HG02885 (cell line): ENCODE results near the gene BRICD5.
"Not testable (repeated sequence)": the region's sequence is repeated elsewhere in the genome, so short reads cannot be mapped to it uniquely, and the experiment has no call there.

Experiments used
- ATAC-seq: cut with Tn5 transposase; IDR thresholded peaks from one replicate; pipeline ENCODE4 v1.9.1; 2021; ENCODE audit warnings: mild to moderate bottlenecking; ENCODE audit not compliant: unreplicated experiment, poor library complexity

The BRICD5 gene

GRCh38 chr16:2204416-2205103 lies 6.1 kb downstream of the BRICD5 start:
- ATAC-seq, result no peak

- ATAC-seq, result not testable (repeated sequence)
Measured at GRCh38 chr16:2203119-2203688, 7.5 kb downstream of the BRICD5 start.

- no peak for ATAC-seq
Measured at GRCh38 chr16:2200313-2200712, 10.3 kb downstream of the BRICD5 start.

- no peak for ATAC-seq
Measured at GRCh38 chr16:2199621-2200139, 11.0 kb downstream of the BRICD5 start.

- no peak for ATAC-seq
Measured at GRCh38 chr16:2199095-2199494, 11.6 kb downstream of the BRICD5 start.

GRCh38 chr16:2198283-2198682 lies 12.4 kb downstream of the BRICD5 start:
- ATAC-seq, result no peak

GRCh38 chr16:2197765-2198164 lies 12.9 kb downstream of the BRICD5 start:
- ATAC-seq, result no peak

GRCh38 chr16:2196981-2197511 lies 13.6 kb downstream of the BRICD5 start:
- ATAC-seq, result no peak

GRCh38 chr16:2196162-2196980 lies 14.3 kb downstream of the BRICD5 start, which contains the start of gene CASKIN1:
TSS of gene CASKIN1 (minus strand) at chr16:2196605. CDS start at chr16:2196432, 173 bp downstream.
- ATAC-seq, result no peak

GRCh38 chr16:2195322-2196161 lies 15.1 kb downstream of the BRICD5 start:
- no peak for ATAC-seq

GRCh38 chr16:2194852-2195321 lies 15.8 kb downstream of the BRICD5 start:
- no peak for ATAC-seq

- ATAC-seq, result no peak
Measured at GRCh38 chr16:2194166-2194834, 16.4 kb downstream of the BRICD5 start.

GRCh38 chr16:2191446-2191706 lies 19.3 kb downstream of the BRICD5 start:
- no peak for ATAC-seq

GRCh38 chr16:2190659-2191445 lies 19.8 kb downstream of the BRICD5 start:
- no peak for ATAC-seq

GRCh38 chr16:2190002-2190658 lies 20.5 kb downstream of the BRICD5 start:
- ATAC-seq, result no peak

GRCh38 chr16:2189252-2189893 lies 21.3 kb downstream of the BRICD5 start:
- ATAC-seq, result no peak

- ATAC-seq, result no peak
Measured at GRCh38 chr16:2188395-2188794, 22.3 kb downstream of the BRICD5 start.

GRCh38 chr16:2187212-2187611 lies 23.5 kb downstream of the BRICD5 start:
- ATAC-seq, result no peak
